GM06990 (cell line): ENCODE results near the gene IL33.

Experiments used
- DNase-seq: peaks from one replicate; pipeline ENCODE4 v3.0.0-alpha.2; 2011; ENCODE audit not compliant: insufficient read length; ENCODE audit errors: extremely low read depth
- H3K27me3 ChIP-seq: replicated peaks from 2 replicates; pipeline ENCODE4 v1.6.0; 2011; ENCODE audit warnings: low read length; ENCODE audit not compliant: control insufficient read depth, insufficient read depth
- H3K36me3 ChIP-seq: 2 replicates; pipeline ENCODE4 v1.5.1; 2011; ENCODE audit warnings: low read length; ENCODE audit not compliant: control insufficient read depth, insufficient read depth
- H3K4me3 ChIP-seq: replicated peaks from 2 replicates; pipeline ENCODE4 v1.5.1; 2011; ENCODE audit warnings: low read depth, mild to moderate bottlenecking, control low read depth, low read length
- CTCF ChIP-seq: IDR thresholded peaks from 2 replicates; pipeline ENCODE4 v1.5.1; 2011; ENCODE audit warnings: low read length, control low read depth, mild to moderate bottlenecking, inconsistent platforms; ENCODE audit not compliant: insufficient read depth, poor library complexity, severe bottlenecking

Gene IL33

GRCh38 chr9:6239694-6240093 lies 24.1 kb downstream of the IL33 start:
- Histone ChIP-seq H3K27me3 (no peaks in the 10 kb centered on the region), H3K4me3 (no peak overlapping the region), H3K36me3 (no peaks in the 10 kb centered on the region)
- TF ChIP-seq CTCF = no peak
- no peak for DNase-seq

- H3K27me3 ChIP-seq = no peaks in the 10 kb centered on the region
- no peak for TF ChIP-seq CTCF
- DNase-seq = no peak
- H3K4me3 ChIP-seq = no peak overlapping the region
- H3K36me3 ChIP-seq = no peaks in the 10 kb centered on the region
Measured at GRCh38 chr9:6243746-6244145, 28.1 kb downstream of the IL33 start.

- Histone ChIP-seq H3K4me3 (no peak overlapping the region), H3K36me3 (no peaks in the 10 kb centered on the region), H3K27me3 (no peaks in the 10 kb centered on the region)
- no peak for DNase-seq
- no peak for TF ChIP-seq CTCF
Measured at GRCh38 chr9:6247266-6247665, 31.7 kb downstream of the IL33 start.

- TF ChIP-seq CTCF = no peak
- no peaks in the 10 kb centered on the region for H3K27me3 ChIP-seq
- no peak overlapping the region for H3K4me3 ChIP-seq
- no peak for DNase-seq
- H3K36me3 ChIP-seq = no peaks in the 10 kb centered on the region
Measured at GRCh38 chr9:6268826-6269397, 53.3 kb downstream of the IL33 start.

GRCh38 chr9:6270896-6271295 lies 55.3 kb downstream of the IL33 start:
- Histone ChIP-seq H3K4me3 (no peak overlapping the region), H3K36me3 (no peaks in the 10 kb centered on the region), H3K27me3 (no peaks in the 10 kb centered on the region)
- TF ChIP-seq CTCF = no peak
- no peak for DNase-seq
